B cell (primary cell): Measurements from ENCODE around the gene NR6A1. TPM values are rescaled to one million over a fixed set of nuclear protein-coding genes. Genes with fewer than 3 reads are reported as not detected.
A peak's percentile ranks its signal among the peaks of the same experiment; 100 is the strongest.

Experiments used
- ATAC-seq: fragments of 200-7000 bp; cut with Tn5 transposase; one replicate; pipeline ENCODE4 v1.10.0; 2021; ENCODE audit warnings: low read depth, mild to moderate bottlenecking, moderate number of reproducible peaks, moderate library complexity
- CTCF ChIA-PET: fragments of 350-600 bp; sonication (Branson Sonifier 250); formaldehyde crosslinking; loops from one replicate; lab custom pipeline; 2021; ENCODE audit warnings: antibody characterized with exemption, inconsistent platforms; lab: Charles Lee
- POLR2A ChIA-PET: fragments of 350-600 bp; sonication (Branson Sonifier 250); formaldehyde crosslinking; loops from one replicate; lab custom pipeline; 2021; ENCODE audit warnings: antibody characterized with exemption; lab: Charles Lee
- DNase-seq: peaks from one replicate; pipeline ENCODE4 v3.0.0; 2013
- H2AFZ ChIP-seq: 2 replicates; pipeline ENCODE4 v1.6.1; 2012; ENCODE audit warnings: mild to moderate bottlenecking, low read depth, low read length; ENCODE audit not compliant: insufficient read depth, poor library complexity, severe bottlenecking
- H3K27ac ChIP-seq, 2 donors: 1 replicate in 1 of 2; 2 replicates in 1 of 2; pipeline ENCODE4 v1.5.1; 2012 to 2013; ENCODE audit warnings: low read length in 2 of 2, mild to moderate bottlenecking in 2 of 2, moderate library complexity in 1 of 2
- H3K27me3 ChIP-seq, 4 experiments: fragments of 200-600 bp in 1 of 4; sonication (generic) in 1 of 4; replicated peaks in 1 of 4; 1 replicate in 2 of 4; 2 replicates in 2 of 4; pipeline versions ENCODE4 v1.6.1 to v1.7.0; 2013 to 2016; ENCODE audit warnings: low read length in 3 of 4, mild to moderate bottlenecking in 2 of 4, mixed read lengths in 1 of 4, moderate library complexity in 1 of 4; ENCODE audit not compliant: insufficient read depth in 4 of 4, control insufficient read depth in 3 of 4; ENCODE audit errors: control extremely low read depth in 1 of 4
- H3K36me3 ChIP-seq, 2 experiments: replicated peaks in 1 of 2; 1 replicate in 1 of 2; 2 replicates in 1 of 2; pipeline versions ENCODE4 v1.6.1 to v1.7.1; 2013; ENCODE audit warnings: low read length in 1 of 2; ENCODE audit not compliant: insufficient read depth in 2 of 2, control insufficient read depth in 1 of 2; ENCODE audit errors: control extremely low read depth in 1 of 2, extremely low read depth in 1 of 2
- H3K4me1 ChIP-seq, 2 donors: fragments of 200-600 bp in 1 of 2; sonication (generic) in 1 of 2; 1 replicate in 1 of 2; 2 replicates in 1 of 2; pipeline versions ENCODE4 v1.5.1 to v1.6.1; 2013 to 2017; ENCODE audit warnings: low read length in 2 of 2; ENCODE audit not compliant: control insufficient read depth in 2 of 2, insufficient read depth in 2 of 2
- H3K4me2 ChIP-seq: replicated peaks from 2 replicates; pipeline ENCODE3; 2012; ENCODE audit warnings: mild to moderate bottlenecking, low read depth, low read length; ENCODE audit not compliant: poor library complexity, severe bottlenecking
- H3K4me3 ChIP-seq, 5 experiments: fragments of 200-600 bp in 1 of 5; sonication (generic) in 1 of 5; 1 replicate in 3 of 5; 2 replicates in 2 of 5; pipeline versions ENCODE4 v1.5.1 to v1.7.0; 2011 to 2016; ENCODE audit warnings: low read length in 4 of 5, mild to moderate bottlenecking in 4 of 5, low read depth in 2 of 5, control low read depth in 1 of 5, moderate library complexity in 1 of 5; ENCODE audit not compliant: insufficient read depth in 1 of 5; ENCODE audit errors: control extremely low read depth in 1 of 5, extremely low read depth in 1 of 5
- H3K79me2 ChIP-seq: fragments of 200-600 bp; sonication (generic); one replicate; pipeline ENCODE4 v1.6.0; 2016; ENCODE audit warnings: low read length; ENCODE audit not compliant: control insufficient read depth, insufficient read depth
- H3K9ac ChIP-seq: fragments of 200-600 bp; sonication (generic); 2 replicates; pipeline ENCODE4 v1.6.1; 2017; ENCODE audit warnings: mild to moderate bottlenecking, low read length, moderate library complexity
- H3K9me3 ChIP-seq, 3 donors: one replicate each; pipeline versions ENCODE4 v1.6.1 to v1.7.1; 2013; ENCODE audit warnings: low read length in 2 of 3; ENCODE audit not compliant: control insufficient read depth in 2 of 3, insufficient read depth in 1 of 3; ENCODE audit errors: control extremely low read depth in 1 of 3
- H4K20me1 ChIP-seq: 2 replicates; pipeline ENCODE4 v1.6.0; 2012; ENCODE audit warnings: mild to moderate bottlenecking, low read length; ENCODE audit not compliant: insufficient read depth, control insufficient read depth, poor library complexity, severe bottlenecking
- H3K27ac Mint-ChIP-seq: one replicate; pipeline ENCODE4 v1.8.0; 2021; ENCODE audit warnings: mixed read lengths
- H3K27me3 Mint-ChIP-seq: one replicate; pipeline ENCODE4 v1.8.0; 2021; ENCODE audit warnings: mixed read lengths
- H3K4me1 Mint-ChIP-seq: one replicate; pipeline ENCODE4 v1.8.0; 2021; ENCODE audit warnings: mixed read lengths
- H3K4me3 Mint-ChIP-seq: one replicate; pipeline ENCODE4 v1.8.0; 2021; ENCODE audit warnings: mixed read lengths
- H3K9me3 Mint-ChIP-seq: one replicate; pipeline ENCODE4 v1.8.0; 2022; ENCODE audit warnings: mixed read lengths; ENCODE audit not compliant: insufficient read depth
- CTCF ChIP-seq: fragments of 200-600 bp; IDR thresholded peaks from one replicate; pipeline ENCODE4 v1.8.0; 2022; ENCODE audit warnings: antibody characterized with exemption, mild to moderate bottlenecking
- EZH2 ChIP-seq: IDR thresholded peaks from 2 replicates; pipeline ENCODE4 v1.6.1; 2012; ENCODE audit warnings: borderline replicate concordance, low read depth, mild to moderate bottlenecking, moderate library complexity, low read length; ENCODE audit not compliant: insufficient read depth, poor library complexity, severe bottlenecking
- WGBS: methylation state at CpG from one replicate; pipeline ENCODE4 v1.1.5; 2013; ENCODE audit warnings: missing lambda C conversion rate; ENCODE audit not compliant: insufficient coverage; 5-methylcytosine and 5-hydroxymethylcytosine counted together
- intact Hi-C: fragments of 100-400 bp; cut with micrococcal nuclease; formaldehyde crosslinking; loops from one replicate; pipeline ENCODE4 v1.10.0; 2022
- polyA plus RNA-seq: library from polyadenylated mRNA; depleted of rRNA; stranded (reverse); fragments of >200 nt; gene quantifications from 2 replicates; pipeline ENCODE4 v1.2.3, GENCODE V29; 2012
- total RNA-seq, 2 donors: library from RNA; stranded (reverse); fragments of 120-200 nt in 1 of 2; gene quantifications; 1 replicate in 1 of 2; 2 replicates in 1 of 2; pipeline versions ENCODE4 v1.2.3 to v1.2.4, GENCODE V29; 2013 to 2022

NR6A1 gene
- total and polyA plus RNA-seq, 2 donors (not counting 1 experiment from before 2014, with no cell fraction given), result 0.09 to 0.67 TPM

GRCh38 chr9:124512806-124513204, 258.3 kb downstream of the NR6A1 start:
- WGBS, result 80% methylated on average over 9 of the region's 9 CpGs
- H3K4me1 ChIP-seq, result no peaks in the 10 kb centered on the region
- H4K20me1 ChIP-seq, result no peaks in the 10 kb centered on the region
- H3K9me3 ChIP-seq, result no peaks in the 10 kb centered on the region
- H3K36me3 ChIP-seq, result no peaks in the 10 kb centered on the region
- DNase-seq, result no peak
- H2AFZ ChIP-seq, result no peak overlapping the region
- Mint-ChIP-seq H3K27me3 (peaks cover 19% of the 10 kb centered on the region), H3K4me3 (no peak overlapping the region), H3K9me3 (no peaks in the 10 kb centered on the region), H3K27ac (no peak overlapping the region), H3K4me1 (no peaks in the 10 kb centered on the region)
- no peak for TF ChIP-seq EZH2
- no peak for TF ChIP-seq CTCF
- H3K27me3 ChIP-seq, result peaks cover 0 to 3% (median 0%) of the 10 kb centered on the region in 4 experiments
- H3K79me2 ChIP-seq, result no peaks in the 10 kb centered on the region
- no peak overlapping the region for H3K4me3 ChIP-seq
- ChIA-PET CTCF (no interaction called here), POLR2A (no interaction called here)
- ATAC-seq, result no peak
- intact Hi-C loops, result no loop called here
- no peak overlapping the region for H3K27ac ChIP-seq
- no peak overlapping the region for H3K4me2 ChIP-seq
- H3K9ac ChIP-seq, result no peak overlapping the region

GRCh38 chr9:124511891-124512805, 259.0 kb downstream of the NR6A1 start:
- no peak overlapping the region for H3K4me2 ChIP-seq
- POLR2A ChIA-PET, result no interaction called here

More at GRCh38 chr9:124511891-124512805, 259.0 kb downstream of the NR6A1 start:
- TF ChIP-seq EZH2 (no peak), CTCF (no peak)
- Histone ChIP-seq H3K9me3 (no peaks in the 10 kb centered on the region), H4K20me1 (no peaks in the 10 kb centered on the region), H3K9ac (no peak overlapping the region), H3K27me3 (peaks cover 0 to 3% (median 0%) of the 10 kb centered on the region in 4 experiments), H3K79me2 (no peaks in the 10 kb centered on the region), H3K27ac (no peak overlapping the region), H3K36me3 (no peaks in the 10 kb centered on the region), H3K4me1 (no peaks in the 10 kb centered on the region), H3K4me3 (no peak overlapping the region), H2AFZ (peak overlapping the region; percentile 2)
- H3K4me1 Mint-ChIP-seq, result no peaks in the 10 kb centered on the region
- intact Hi-C loops, result no loop called here
- no peak for DNase-seq
- no peak for ATAC-seq
- CTCF ChIA-PET, result no interaction called here
- 40% methylated on average over 23 of the region's 23 CpGs for WGBS
- H3K4me3 Mint-ChIP-seq, result no peak overlapping the region
- H3K27ac Mint-ChIP-seq, result no peak overlapping the region
- H3K9me3 Mint-ChIP-seq, result no peaks in the 10 kb centered on the region
- H3K27me3 Mint-ChIP-seq, result peaks cover 19% of the 10 kb centered on the region
